ENCODE measurements around the gene FAM53A. TPM values are rescaled to one million over a fixed set of nuclear protein-coding genes. Genes with fewer than 3 reads are reported as not detected.
A peak's percentile ranks its signal among the peaks of the same experiment; 100 is the strongest.

FAM53A gene
- total and polyA plus RNA-seq, 4 donors = 0.44 to 2.2 (median 0.97) TPM

GRCh38 chr4:1693131-1693896, 9.2 kb upstream of the FAM53A start:
- no peaks in the 10 kb centered on the region for H3K9me3 ChIP-seq (ENCODE audit: control insufficient read depth in 4 of 4, low read length in 3 of 4)
- H3K4me1 ChIP-seq (ENCODE audit: control insufficient read depth in 4 of 4, insufficient read depth in 4 of 4, low read length in 3 of 4) = peaks cover 0 to 4% (median 0%) of the 10 kb centered on the region in 4 donors
- WGBS = 32% methylated on average over 7 of the region's 7 CpGs
- peaks cover 12 to 44% (median 21%) of the 10 kb centered on the region in 4 donors for H3K36me3 ChIP-seq (ENCODE audit: control insufficient read depth in 4 of 4, insufficient read depth in 3 of 4, low read depth in 1 of 4, low read length in 3 of 4)
- H3K27ac ChIP-seq (ENCODE audit: low read depth in 1 of 2, low read length in 2 of 2) = no peak overlapping the region
- no peaks in the 10 kb centered on the region for H3K27me3 ChIP-seq (ENCODE audit: control insufficient read depth in 4 of 4, insufficient read depth in 4 of 4, low read length in 3 of 4)
- DNase-seq (ENCODE audit: low spot score) = peak; percentile 76
- no peak overlapping the region for H3K9ac ChIP-seq (ENCODE audit: low read depth in 1 of 2, low read length in 2 of 2)
- no peak overlapping the region for H3K4me3 ChIP-seq (ENCODE audit: low read depth in 1 of 3, low read length in 3 of 3)
- TF ChIP-seq FOXA1 (IDR thresholded peaks at IDR 0.05) (no peak), HNF4G (IDR thresholded peaks at IDR 0.05) (no peak), EGR1 (IDR thresholded peaks at IDR 0.05; ENCODE audit: low read depth in 2 of 2) (no peak), CTCF (IDR thresholded peaks at IDR 0.05; ENCODE audit: low read depth, low read length, missing input control) (peak; percentile 89), SP1 (IDR thresholded peaks at IDR 0.05) (peak; percentile 6), HNF4A (conservative IDR thresholded peaks at IDR 0.05) (peak in 1 of 2 donors; percentile 21), TAF1 (conservative IDR thresholded peaks at IDR 0.05) (no peak), YY1 (IDR thresholded peaks at IDR 0.05) (no peak), ZBTB33 (IDR thresholded peaks at IDR 0.05) (no peak), JUND (IDR thresholded peaks at IDR 0.05) (no peak), FOXA2 (IDR thresholded peaks at IDR 0.05) (no peak), RXRA (IDR thresholded peaks at IDR 0.05) (peak in 1 of 2 donors; percentile 21), RAD21 (IDR thresholded peaks at IDR 0.05) (peak; percentile 89 to 93)
- TF ChIP-seq, protein P1, sequence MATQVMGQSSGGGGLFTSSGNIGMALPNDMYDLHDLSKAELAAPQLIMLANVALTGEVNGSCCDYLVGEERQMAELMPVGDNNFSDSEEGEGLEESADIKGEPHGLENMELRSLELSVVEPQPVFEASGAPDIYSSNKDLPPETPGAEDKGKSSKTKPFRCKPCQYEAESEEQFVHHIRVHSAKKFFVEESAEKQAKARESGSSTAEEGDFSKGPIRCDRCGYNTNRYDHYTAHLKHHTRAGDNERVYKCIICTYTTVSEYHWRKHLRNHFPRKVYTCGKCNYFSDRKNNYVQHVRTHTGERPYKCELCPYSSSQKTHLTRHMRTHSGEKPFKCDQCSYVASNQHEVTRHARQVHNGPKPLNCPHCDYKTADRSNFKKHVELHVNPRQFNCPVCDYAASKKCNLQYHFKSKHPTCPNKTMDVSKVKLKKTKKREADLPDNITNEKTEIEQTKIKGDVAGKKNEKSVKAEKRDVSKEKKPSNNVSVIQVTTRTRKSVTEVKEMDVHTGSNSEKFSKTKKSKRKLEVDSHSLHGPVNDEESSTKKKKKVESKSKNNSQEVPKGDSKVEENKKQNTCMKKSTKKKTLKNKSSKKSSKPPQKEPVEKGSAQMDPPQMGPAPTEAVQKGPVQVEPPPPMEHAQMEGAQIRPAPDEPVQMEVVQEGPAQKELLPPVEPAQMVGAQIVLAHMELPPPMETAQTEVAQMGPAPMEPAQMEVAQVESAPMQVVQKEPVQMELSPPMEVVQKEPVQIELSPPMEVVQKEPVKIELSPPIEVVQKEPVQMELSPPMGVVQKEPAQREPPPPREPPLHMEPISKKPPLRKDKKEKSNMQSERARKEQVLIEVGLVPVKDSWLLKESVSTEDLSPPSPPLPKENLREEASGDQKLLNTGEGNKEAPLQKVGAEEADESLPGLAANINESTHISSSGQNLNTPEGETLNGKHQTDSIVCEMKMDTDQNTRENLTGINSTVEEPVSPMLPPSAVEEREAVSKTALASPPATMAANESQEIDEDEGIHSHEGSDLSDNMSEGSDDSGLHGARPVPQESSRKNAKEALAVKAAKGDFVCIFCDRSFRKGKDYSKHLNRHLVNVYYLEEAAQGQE (IDR thresholded peaks at IDR 0.05) = peak; percentile 87
- TF ChIP-seq, protein P2, sequence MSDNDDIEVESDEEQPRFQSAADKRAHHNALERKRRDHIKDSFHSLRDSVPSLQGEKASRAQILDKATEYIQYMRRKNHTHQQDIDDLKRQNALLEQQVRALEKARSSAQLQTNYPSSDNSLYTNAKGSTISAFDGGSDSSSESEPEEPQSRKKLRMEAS (IDR thresholded peaks at IDR 0.05) = no peak
